ENCODE results near the gene GRAMD2B.

DNA sequence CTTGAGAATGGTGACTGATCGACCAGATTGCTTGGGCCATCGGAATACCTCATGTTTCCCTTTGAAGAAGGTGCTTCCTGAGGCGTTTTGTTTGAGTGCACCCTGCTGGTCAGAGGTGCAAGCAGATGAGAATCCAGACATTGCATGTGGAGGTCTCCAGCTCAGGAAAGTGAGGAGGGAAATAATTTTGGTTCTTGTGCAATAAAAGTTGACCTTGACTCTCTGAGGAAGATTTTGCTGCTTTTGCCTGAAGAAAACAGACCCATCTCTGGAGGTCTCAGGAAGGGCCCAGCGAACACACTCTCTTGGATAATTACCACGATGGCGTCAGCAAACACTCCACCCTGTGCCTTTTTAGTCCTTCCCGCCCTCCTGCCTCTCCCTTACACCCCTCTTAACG is 69.7 kb downstream of the GRAMD2B start:
- no peak for TF ChIP-seq CREB1 (IDR thresholded peaks at IDR 0.05; ENCODE audit: low read depth)
- no peak for TF ChIP-seq TEAD4 (IDR thresholded peaks at IDR 0.05)

Data from Ishikawa (cell line).